ENCODE results near the gene ZNF407.

DNA sequence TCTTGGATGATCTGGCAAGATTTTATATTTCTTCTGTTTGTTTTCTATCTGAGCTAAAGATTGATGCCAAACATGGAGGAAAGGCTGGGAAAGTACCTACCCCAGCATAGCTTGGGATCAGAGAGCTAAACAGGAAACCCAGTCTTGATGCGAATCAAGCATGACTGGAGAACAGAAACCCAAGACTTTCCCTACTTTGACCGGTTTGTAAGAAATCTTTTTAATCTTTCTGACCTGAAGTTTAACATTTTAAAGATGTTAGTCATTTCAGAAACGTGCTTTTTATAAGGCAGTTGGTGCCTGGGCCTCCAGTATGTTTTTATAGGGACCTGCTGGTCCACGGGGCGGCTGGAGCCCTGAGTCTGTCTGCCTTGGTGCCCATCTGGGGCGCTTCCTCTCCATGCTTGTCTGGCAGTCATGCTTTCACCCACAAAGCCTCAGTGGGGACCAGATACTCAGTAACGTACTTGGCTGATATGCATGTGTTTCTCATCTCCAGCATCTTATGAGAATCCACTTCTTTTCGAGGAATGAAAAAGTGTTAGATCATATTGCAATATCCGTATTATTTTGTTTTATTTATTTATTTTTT lies 344.7 kb downstream of the ZNF407 start:
- TF ChIP-seq, protein P1, sequence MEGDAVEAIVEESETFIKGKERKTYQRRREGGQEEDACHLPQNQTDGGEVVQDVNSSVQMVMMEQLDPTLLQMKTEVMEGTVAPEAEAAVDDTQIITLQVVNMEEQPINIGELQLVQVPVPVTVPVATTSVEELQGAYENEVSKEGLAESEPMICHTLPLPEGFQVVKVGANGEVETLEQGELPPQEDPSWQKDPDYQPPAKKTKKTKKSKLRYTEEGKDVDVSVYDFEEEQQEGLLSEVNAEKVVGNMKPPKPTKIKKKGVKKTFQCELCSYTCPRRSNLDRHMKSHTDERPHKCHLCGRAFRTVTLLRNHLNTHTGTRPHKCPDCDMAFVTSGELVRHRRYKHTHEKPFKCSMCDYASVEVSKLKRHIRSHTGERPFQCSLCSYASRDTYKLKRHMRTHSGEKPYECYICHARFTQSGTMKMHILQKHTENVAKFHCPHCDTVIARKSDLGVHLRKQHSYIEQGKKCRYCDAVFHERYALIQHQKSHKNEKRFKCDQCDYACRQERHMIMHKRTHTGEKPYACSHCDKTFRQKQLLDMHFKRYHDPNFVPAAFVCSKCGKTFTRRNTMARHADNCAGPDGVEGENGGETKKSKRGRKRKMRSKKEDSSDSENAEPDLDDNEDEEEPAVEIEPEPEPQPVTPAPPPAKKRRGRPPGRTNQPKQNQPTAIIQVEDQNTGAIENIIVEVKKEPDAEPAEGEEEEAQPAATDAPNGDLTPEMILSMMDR (IDR thresholded peaks at IDR 0.05): no peak
- TF ChIP-seq POLR2A (IDR thresholded peaks at IDR 0.05) (no peak), EP300 (IDR thresholded peaks at IDR 0.05) (no peak)
